ENCODE measurements around the gene PRSS50.

DNA sequence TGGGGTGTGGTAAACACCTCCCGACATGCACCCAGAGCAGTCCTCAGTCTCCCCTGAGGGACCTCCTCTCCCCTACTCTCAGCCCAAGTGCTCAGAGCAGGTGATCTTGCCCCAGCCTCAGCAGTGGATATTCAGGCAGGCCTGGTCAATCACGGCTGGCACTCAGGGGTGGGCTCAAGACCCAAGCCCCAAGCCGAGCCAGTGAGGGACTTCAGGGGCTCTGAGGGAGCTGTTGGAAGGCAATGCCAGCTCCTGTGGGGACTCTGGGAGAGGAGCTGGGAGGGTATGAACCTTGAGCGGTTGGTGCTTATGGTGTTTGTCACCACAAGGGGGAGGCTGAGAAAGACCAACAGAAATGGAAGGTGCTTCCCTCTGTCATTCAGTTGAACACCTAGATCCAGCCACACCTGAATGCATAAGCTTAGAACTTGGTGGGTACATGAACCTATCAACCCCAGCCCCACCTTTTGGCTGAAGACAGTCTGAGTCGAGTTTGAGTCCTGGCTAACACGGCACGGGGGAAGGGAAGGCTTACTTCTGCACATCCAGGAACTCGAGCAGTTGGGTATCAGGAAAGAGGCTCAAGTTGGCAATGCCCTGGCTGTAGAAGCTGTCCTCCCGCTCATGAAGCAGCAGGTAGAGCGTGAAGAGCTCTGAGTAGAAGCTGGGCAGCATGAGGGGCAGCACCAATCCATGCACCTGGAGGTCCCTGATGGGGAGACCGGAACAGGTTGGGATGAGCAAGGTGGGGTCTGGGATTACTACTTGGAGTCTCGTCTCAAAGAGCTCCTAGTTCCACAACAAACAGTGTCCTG, 43.4 kb downstream of the PRSS50 start:
- peak; percentile 15 to 25 for TF ChIP-seq CTCF (IDR thresholded peaks at IDR 0.05; ENCODE audit: extremely low read depth in 1 of 2, insufficient read depth in 1 of 2, low read depth in 1 of 2, low read length in 2 of 2)
- TF ChIP-seq POLR2AphosphoS5 (IDR thresholded peaks at IDR 0.05; ENCODE audit: insufficient read depth, low read depth, low read length) = no peak
- no peak for TF ChIP-seq EZH2 (IDR thresholded peaks at IDR 0.05; ENCODE audit: borderline replicate concordance, low read depth, low read length, severe bottlenecking)
- no peak for TF ChIP-seq GATA2 (IDR thresholded peaks at IDR 0.05; ENCODE audit: insufficient read depth, insufficient read length, low read depth, low read length)
- TF ChIP-seq MYC (IDR thresholded peaks at IDR 0.05; ENCODE audit: low read depth, low read length) = no peak
- no peak for TF ChIP-seq POLR2A (IDR thresholded peaks at IDR 0.05; ENCODE audit: low read depth, low read length)
- no peak for TF ChIP-seq MAX (IDR thresholded peaks at IDR 0.05; ENCODE audit: insufficient read depth, insufficient read length)

Data from endothelial cell of umbilical vein (primary cell).